Occipital lobe (tissue), 2 donors: ENCODE data around the gene LRRC28. TPM values are rescaled to one million over a fixed set of nuclear protein-coding genes. Genes with fewer than 3 reads are reported as not detected.

Experiments
- DNase-seq: peaks from one replicate; lab custom pipeline; 2025; lab: John Stamatoyannopoulos, UW
- total RNA-seq: library from RNA; depleted of rRNA; stranded (reverse); fragments of >200 nt; gene quantifications from one replicate; pipeline ENCODE4 v1.2.3, GENCODE V29; 2014

The LRRC28 gene
- total RNA-seq, 1 donor from 2014 or later = 40.2 TPM

- no peak for DNase-seq
These were observed 165.2 kb downstream of the LRRC28 start for GRCh38 chr15:99416191-99417188.

- DNase-seq = no peak
These were observed 169.9 kb downstream of the LRRC28 start for GRCh38 chr15:99421172-99421656.

DNA sequence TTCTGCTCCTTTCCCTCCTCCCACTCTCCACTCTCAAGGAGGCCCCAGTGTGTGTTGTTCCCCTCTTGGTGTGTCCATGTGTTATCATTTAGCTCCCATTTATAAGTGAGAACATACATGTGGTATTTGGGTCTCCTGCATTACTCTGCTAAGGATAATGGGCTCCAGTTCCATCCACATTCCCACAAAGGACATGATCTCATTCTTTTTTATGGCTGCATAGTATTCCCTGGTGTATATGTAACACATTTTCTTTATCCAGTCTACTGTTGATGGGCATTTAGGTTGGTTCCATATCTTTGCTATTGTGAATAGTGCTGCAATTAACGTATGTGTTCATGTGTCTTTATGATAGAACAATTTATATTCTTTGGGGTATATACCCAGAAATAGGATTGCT, 170.5 kb downstream of the LRRC28 start:
- DNase-seq = no peak

GRCh38 chr15:99423186-99424130, 172.2 kb downstream of the LRRC28 start:
- no peak for DNase-seq

DNA sequence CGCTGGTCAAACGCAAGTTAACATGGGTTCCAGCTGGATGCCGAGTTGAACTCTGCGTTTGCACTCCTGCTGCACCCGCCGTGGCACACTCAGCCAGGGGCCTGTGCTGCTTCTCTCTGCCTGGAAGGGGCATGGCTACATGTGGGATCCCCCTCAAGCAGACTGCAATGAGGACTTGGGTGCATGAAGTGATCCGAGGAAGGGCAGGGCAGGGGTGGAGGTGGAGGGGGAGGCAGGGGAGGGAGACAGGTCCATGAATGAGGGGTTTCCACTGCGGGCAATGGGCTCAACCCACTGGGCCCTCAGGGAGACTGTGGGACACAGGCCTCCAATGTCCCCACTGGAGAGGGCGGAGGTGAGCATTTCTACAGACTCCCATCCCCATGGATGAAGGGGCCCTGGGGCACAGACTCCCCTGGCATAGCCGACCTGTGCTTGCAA, 172.9 kb downstream of the LRRC28 start:
- no peak for DNase-seq

- DNase-seq = no peak
These were observed 173.8 kb downstream of the LRRC28 start for GRCh38 chr15:99424978-99425656.

- DNase-seq = no peak
These were observed 174.5 kb downstream of the LRRC28 start for GRCh38 chr15:99425657-99426301.

- no peak for DNase-seq
These were observed 175.3 kb downstream of the LRRC28 start for GRCh38 chr15:99426431-99427105.

GRCh38 chr15:99427210-99427609, 175.9 kb downstream of the LRRC28 start:
- DNase-seq = no peak

DNA sequence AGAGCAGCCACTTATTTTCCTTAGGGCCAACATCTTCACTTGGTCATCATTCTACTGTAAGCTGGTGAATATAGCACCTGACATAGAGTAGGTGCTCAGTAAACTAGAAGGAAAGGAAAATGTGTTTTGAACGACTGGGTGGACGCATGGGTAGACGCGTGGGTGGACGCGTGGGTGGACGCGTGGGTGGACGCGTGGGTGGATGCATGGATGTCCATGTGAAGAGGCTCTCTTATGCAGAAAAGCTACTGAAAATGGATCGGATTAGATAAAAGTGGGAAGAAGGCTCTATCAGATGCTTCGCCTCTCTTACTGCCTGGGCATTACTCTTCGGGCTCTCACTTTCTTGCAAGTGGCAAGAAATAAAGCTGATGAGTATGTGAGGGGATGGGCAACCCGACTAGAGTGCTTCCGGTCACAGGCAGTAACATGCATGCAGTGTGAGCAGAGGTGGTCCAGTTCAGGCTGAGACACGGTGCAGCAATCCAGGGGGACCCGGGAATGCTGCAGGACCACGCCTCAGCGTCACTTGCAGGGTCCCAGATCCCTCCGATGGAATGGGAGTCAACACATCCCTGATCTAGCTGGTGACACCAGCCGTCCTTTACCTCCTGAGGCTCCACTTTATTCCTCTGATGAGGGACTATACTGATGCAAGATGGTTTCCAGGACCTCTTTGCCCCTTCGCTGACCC, 176.5 kb downstream of the LRRC28 start:
- DNase-seq = no peak

DNA sequence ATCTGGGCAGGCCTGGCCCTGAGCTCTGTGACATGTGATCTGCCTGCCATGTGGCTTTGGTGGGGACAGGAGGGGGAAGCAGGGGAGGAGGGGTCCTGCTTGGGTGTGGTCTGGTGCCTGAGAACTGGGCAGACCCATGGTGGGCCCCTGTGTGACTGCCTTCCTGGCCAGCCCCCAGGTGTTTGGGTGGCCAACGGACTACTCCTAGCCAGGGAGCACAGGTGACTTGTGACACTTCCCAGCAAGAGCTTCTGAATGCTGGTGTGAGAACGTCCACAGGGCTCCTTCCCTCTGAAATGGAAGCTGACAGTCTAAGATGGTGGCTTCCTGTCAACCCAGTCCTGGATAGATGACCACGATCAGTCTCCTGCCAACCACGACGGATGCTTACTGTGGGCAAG, 178.4 kb downstream of the LRRC28 start:
- DNase-seq = no peak

GRCh38 chr15:99430881-99431401, 179.7 kb downstream of the LRRC28 start:
- no peak for DNase-seq

GRCh38 chr15:99431661-99432091, 180.4 kb downstream of the LRRC28 start:
- no peak for DNase-seq

- no peak for DNase-seq
These were observed 181.2 kb downstream of the LRRC28 start for GRCh38 chr15:99432271-99433025.

- DNase-seq = no peak
These were observed 181.9 kb downstream of the LRRC28 start for GRCh38 chr15:99433026-99433756.

DNA sequence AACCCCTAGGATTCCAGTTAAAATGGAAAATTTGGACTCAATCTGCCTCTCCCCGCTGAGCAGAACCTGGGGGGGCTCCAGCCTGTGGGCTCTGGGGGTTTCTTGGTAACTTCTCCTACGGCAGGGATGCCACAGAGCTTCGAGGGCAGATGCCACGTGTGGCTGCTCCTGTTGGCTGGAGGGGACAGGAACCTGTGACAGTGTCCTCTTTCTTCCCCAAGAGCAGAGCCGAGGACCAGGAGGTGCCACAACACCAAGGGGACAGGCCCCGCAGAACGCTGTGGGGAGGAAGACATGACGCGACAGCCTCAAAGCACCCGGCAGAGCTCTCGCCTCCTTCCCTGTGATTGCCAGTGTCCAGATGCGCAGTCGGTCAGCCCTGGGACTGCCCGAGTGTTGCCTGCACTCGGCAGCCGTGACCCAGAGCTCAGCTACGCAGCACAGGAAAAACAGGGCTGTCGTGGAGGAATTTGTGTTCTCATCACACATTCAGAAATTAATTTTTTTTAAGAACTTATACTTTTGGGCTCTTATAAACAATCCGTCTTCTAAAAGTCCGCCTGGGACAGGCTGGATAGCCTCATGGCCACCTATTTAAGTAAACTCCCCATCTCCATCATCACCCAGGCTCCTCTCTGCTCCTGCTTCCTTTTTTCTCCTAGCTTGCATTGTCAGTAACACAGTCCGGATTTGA, 182.6 kb downstream of the LRRC28 start:
- no peak for DNase-seq

DNA sequence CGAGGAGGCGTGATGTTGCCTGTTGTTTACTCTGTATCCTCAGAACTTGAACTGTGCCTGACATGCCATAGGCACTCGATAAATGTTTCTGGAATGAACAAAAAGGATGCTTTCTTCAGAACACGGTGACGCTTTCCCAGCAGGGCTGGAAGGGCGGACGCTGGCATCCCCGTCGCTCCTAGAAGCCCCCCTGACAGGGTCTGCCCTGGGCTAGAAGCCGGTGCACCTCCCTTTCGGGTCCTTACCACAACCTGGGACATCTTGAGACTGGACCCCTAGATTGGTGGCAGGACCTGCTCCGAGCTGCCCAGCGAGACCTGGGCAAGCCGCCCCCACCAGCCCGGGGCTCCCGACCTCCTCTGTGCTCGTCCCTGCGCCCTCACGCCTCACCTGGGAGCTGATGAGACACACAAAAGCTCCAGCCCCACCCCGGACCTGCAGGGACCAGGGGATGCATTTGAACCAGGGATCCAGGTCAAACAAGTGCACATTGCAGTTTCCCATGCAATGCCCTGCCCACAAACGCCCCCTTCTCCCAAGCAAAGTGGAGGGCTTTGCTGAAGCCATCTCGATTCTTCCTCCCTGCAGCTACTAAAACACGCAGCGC, 183.3 kb downstream of the LRRC28 start:
- DNase-seq = no peak
